Tibial nerve (tissue), 4 donors: ENCODE data around the gene MAPK11.

Source experiments
- EP300 ChIP-seq, 2 donors: sonication (generic); formaldehyde crosslinking; IDR thresholded peaks; one replicate each; pipeline ENCODE4 v1.6.1; 2017; ENCODE audit warnings: antibody characterized with exemption in 2 of 2, mild to moderate bottlenecking in 1 of 2
- POLR2A ChIP-seq, 2 donors: fragments of 450-650 bp; IDR thresholded peaks; one replicate each; pipeline ENCODE4 v1.6.1; 2017; ENCODE audit warnings: antibody characterized with exemption in 2 of 2, mild to moderate bottlenecking in 2 of 2, moderate library complexity in 2 of 2
- TF ChIP-seq, protein P1 (sequence below), 5 experiments: fragments of 200-600 bp in 3 of 5; fragments of 450-650 bp in 2 of 5; sonication (generic) in 3 of 5; IDR thresholded peaks; one replicate each; pipeline ENCODE4 v1.5.1; 2016 to 2019; ENCODE audit warnings: antibody characterized with exemption in 5 of 5, mild to moderate bottlenecking in 3 of 5, moderate library complexity in 2 of 5

DNA sequence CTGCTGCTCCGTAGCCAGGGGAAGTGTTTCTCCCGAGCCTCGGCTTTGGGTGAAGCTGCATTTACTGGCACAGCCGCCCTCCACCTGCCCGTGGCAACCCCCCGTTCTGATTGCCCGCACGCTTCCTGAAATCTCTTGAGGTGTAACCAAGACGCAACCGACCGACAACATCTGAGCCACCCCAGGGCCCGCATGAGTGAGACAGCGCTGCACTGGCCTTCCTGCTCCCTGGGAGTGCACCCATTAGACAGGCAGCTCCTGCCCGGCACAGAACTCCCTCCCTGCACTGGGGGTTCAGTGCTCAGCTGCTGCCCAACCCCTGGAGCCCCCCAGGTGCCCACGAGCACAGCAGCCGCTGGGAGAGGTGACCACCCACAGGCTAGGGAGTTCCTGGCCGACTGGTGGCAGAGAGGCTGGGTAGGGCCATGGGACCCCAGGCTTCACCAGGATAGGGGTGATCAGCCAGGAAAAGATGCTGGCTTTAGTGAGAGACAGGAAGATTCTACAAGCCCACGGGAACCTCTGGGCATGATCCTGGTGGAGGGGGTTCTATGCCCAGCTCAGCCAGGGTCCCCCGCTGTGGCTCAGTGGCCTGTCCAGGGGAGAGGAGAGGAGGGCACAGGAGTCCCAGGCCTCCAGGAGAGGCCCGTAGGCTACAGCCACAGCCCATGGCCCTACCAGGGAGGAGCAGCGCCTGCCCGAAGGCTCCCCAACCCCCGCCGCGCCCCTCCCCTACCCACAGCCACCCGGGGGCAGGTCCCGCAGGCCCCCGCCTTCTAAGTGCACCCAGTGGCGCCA, 22.7 kb upstream of the MAPK11 start:
- TF ChIP-seq, protein P1, sequence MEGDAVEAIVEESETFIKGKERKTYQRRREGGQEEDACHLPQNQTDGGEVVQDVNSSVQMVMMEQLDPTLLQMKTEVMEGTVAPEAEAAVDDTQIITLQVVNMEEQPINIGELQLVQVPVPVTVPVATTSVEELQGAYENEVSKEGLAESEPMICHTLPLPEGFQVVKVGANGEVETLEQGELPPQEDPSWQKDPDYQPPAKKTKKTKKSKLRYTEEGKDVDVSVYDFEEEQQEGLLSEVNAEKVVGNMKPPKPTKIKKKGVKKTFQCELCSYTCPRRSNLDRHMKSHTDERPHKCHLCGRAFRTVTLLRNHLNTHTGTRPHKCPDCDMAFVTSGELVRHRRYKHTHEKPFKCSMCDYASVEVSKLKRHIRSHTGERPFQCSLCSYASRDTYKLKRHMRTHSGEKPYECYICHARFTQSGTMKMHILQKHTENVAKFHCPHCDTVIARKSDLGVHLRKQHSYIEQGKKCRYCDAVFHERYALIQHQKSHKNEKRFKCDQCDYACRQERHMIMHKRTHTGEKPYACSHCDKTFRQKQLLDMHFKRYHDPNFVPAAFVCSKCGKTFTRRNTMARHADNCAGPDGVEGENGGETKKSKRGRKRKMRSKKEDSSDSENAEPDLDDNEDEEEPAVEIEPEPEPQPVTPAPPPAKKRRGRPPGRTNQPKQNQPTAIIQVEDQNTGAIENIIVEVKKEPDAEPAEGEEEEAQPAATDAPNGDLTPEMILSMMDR (IDR thresholded peaks at IDR 0.05), result no peak
- TF ChIP-seq EP300 (IDR thresholded peaks at IDR 0.05), result no peak
- TF ChIP-seq POLR2A (IDR thresholded peaks at IDR 0.05), result no peak
